ENCODE measurements around the gene UBR3.

UBR3 gene

DNA sequence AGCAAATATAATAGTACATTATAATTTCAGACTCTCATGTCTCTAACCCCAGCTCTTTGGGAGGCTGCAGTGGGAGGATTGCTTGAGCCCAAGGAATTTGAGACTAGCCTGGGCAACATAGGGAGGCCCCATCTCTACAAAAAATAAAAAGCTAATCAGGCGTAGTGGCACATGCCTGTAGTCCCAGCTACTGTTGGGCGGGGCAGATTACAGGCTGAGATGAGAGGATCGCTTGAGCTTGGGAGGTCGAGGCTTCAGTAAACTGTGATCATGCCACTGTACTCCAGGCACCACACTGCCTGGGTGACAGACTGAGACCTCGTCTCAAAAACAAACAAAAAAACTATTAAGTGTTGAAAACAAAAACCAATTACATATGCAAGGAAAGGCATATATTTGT is 227.7 kb downstream of the UBR3 start:
- no peak for DNase-seq

DNA sequence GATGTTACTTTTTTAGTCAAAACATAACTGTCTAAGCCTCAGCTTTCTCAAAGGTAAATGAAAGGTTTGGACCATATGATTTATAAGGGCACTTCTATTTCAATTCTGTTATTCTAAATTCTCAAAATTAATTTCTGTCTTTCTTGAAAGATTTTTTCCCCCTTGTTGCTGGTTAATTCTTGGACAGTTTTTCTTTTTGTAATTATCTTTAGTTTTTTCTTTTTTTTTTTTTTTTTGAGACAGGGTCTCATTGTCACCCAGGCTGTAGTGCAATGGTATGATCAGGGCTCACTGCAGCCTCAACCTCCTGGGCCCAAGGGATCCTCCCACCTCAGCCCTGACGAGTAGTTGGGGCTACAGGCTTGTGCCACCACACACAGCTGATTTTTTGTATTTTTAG is 229.6 kb downstream of the UBR3 start:
- no peak for DNase-seq

DNA sequence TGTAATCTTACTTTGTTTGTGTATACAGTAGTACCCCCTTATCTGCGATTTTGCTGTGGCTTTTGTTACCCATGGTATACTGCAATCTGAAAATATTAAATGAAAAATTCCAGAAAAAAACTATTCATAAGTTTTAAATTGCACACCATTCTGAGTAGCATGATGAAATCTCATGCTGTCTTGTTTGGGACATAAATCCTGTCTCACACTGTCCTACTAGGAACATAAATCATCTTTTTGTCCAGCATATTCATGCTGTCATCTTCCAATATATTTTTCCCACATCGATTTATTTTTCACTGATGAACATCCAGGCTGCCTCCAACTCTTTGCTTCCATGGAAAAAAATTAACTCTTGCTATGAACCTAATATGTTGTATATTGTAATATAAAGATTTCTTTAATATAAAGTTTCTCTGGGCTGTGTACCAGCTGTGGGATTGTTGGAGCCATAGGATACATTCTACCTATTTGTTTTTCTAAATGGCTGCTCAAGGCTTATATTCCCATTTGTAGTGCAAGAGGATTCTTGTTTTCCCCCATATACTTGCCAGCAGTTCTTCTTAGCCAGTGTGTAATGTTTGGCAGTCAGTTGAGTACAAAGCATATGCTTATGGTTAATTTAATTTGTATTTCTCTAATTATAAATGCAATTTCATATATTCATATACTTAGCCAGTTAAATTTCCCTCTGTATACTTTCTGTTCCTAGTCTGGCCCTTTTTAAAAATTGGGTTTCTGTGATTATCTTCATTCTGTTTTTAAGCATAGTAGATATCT is 236.4 kb downstream of the UBR3 start:
- no peak for DNase-seq

DNA sequence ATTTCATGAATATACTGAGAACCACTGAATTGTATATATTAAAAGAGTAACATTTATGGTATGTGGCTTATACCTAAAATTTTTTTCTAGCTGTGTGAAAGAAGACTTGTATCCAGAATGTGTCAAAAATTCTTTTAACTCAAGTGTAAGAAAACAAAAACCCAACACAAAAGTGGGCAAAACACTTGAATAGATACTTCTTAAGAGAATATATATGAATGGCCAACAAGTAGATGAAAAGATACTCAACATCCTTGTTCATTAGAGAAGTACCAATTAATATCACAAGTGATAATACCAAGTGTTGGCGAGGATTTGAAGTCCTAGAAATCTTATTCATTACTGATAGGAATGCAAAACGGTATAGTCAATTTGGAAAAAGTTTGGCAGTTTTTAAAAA is 243.5 kb downstream of the UBR3 start:
- DNase-seq = no peak

DNA sequence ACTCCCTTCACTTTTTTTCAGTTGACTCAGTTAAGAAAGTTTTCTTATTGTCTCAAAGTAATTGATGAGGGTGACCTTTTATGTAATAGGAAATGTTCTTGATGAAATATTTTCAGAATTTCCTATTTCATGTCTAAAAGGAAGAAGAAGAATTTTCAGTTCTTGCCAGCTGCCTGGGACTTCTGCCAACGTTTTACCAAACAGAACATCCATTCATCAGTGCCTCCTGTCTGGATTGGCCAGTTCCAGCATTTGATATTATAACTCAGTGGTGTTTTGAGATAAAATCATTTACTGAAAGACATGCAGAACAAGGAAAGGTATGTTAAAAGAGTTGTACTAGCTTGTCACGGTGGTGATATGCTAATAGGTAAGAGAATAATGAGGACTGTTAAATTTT is 246.0 kb downstream of the UBR3 start:
- DNase-seq = no peak

DNA sequence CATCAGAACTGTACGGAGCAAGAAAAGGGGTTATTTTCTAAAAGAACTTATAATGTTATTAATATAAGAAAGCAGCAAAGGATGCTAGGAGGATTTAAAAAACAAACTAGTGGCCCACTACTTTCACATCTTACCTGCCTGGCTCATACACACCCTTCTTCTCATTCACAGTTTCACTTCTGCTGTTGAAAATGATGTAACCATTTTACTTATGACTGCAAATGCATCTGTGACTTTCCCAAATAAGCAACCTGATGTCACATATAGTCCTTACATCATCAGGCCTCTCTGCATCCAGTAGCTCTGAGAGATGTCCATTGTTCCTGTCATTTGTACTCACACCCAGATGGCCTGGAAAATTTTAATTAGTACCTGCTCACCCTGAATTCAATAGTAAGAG is 248.9 kb downstream of the UBR3 start:
- no peak for DNase-seq

DNA sequence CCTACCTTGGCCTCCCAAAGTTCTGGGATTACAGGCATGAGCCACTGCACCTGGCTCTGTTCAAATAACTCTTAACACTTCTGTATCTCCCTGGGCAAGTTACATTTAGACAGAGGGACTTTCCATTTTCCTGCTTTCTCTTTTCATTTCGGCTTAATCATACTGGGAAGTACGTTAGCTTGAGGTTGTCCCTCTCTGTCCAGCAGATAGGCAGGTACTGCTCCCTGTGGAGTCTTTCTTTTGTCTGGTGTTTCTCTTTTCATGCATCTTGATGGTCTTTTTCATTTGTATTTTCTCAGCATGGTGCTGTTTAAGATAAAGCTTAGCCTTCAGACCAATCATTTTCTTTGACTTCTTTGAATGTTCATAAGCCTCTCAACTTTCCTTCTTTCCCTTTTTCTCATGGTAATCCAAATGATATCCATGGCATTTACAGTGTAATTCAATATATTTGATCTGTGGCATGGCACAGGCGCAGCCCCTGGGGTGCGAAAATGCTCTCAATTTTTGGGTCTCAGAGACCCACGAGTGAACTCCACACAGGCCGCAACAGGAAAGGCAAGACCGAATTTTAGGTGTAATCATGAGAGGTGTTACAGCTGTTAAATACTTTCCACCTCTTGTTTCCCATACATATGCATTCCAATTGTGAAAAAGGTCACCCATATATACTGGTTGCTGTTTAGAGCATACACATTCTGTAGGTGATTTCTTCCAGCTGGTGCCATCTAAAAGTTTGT is 250.7 kb downstream of the UBR3 start:
- DNase-seq = no peak

DNA sequence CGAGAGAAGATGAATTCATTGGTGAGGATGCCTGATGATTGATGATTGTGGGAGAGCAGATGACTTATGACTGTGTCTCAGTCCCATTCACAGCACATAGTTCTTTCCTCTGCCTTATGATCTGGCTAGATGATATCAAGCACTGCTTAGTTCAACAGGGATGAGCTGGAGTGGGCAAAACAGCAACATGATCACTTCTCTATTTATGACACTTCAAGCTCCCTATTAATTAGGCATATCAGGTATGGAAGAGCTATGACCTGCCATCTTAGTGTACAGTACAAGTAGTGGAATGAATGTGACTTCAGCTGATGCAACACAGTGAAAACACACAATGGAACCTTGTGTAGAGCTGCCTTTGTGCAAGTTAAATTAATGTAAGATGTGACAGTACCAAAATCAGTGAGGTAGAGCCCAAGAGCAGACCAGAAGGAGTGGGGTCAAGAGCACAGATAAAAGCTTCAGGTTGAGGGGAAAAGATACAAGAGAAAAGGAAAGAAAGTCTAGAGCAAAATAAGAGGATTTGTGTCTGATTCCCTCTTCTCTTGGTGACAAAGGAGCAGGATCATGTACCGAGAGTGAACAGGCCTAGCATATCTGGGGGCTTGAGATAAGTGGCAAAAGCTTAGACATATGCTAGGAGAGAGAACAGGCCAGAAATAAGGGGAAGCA is 257.7 kb downstream of the UBR3 start:
- no peak for DNase-seq

DNA sequence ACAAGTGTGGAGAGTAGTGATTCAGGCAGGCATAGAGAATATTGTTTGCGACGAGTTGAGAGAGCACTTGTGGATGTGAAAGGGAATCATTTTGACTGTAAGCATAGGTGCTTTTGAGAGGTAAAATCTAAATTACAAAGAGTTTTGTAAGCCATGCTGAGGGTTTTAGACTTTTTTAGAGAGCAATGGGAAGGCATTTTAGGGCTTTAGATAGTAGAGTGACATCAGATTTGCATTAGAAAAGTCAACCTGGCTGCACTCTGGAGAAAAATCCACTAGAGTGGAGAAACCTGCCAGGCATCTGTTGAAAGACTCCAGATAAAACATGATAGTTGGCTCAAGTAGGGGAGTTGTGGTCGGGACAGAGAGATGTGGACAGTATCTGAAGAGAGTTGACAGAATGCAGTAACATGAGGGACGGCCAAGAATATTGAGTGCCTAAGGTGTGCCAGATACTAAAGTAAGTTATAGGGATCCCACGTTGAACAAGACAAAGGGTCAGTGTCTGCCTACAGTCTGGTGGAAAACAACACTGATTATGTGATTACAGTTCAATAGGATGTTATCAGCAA is 258.9 kb downstream of the UBR3 start:
- DNase-seq = no peak

DNA sequence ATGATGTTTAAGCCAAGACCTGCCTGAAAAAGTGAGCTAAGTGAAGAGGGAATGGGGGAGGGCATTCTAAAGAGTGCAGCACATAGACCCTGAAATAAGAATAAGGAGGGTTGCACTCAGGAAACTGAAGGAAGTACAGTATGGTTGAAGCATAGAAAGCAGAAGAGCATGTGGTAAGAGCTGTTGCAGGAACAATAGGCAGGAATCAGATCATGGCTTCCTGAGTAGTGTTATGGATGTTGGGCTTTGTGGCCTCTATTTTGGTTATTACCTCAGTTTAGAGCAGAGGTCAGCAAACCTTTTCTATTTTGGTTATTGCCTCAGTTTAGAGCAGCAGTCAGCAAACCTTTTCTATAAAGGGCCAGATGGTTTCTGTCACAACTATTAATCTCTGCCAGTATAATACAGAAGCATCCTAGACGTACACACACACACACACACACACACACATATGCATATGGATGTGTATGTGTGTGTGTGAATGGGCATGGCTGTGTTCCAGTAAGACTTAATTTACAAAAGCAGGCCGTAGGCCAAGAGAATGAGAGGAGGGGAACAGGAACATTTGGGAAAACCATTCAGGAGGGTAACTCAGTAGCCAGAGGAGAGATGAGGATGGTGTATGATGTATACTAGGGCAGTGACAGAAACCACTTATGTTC is 259.6 kb downstream of the UBR3 start:
- DNase-seq = no peak

DNA sequence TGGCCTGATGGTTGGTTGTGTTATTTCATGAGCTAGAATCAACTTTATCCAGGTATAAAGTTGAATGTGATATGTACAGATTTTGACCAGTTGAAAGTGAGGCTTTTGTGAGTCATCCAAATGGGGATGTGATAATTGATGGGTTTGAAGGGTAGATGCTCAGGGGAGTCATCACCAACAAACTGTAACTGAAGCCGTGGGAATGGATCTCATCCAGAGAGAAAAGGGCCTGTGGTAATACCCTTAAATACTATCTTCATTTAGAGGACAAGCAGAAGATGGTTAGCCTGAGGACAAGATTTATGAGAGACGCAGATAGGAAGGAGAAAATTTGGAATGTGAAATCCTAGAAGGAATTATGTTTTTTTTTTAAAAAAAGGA is 260.1 kb downstream of the UBR3 start:
- no peak for DNase-seq

DNA sequence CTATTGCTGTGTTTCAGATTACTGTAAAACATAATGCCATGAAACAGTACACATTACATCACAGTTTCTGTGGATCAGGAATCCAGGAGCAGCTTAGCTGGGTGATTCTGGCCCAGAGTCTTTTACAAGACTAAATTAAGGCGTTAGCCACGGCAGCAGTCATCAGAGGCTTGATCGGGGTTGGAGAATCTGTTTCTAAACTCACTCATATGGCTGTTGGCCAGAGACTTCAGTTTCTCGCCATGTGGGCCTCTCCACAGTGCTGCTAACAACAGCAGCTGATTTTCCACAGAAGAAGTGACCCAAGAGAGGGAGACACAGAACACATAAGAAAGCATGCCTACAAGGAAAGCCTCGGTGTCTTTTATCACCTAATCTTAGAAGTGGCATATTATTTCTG is 261.5 kb downstream of the UBR3 start:
- DNase-seq = no peak

DNA sequence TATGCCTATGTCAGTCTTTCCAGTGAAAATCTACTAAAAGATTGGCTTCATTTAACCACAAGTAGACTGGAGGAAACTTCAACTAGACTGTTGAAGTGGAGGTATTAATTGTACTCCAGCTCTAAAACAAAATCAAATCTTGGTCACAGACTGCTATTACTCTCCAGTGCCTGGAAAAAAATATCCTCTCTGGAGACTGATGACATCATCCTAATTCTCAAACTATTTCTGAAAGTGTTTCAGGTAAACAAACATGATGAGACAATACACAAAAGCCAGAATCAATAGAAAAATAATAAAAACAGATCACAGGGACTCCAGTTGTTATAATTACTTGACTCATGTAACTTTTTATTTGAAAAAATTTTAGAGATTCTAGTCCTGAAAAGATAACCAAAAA is 263.0 kb downstream of the UBR3 start:
- DNase-seq = no peak

DNA sequence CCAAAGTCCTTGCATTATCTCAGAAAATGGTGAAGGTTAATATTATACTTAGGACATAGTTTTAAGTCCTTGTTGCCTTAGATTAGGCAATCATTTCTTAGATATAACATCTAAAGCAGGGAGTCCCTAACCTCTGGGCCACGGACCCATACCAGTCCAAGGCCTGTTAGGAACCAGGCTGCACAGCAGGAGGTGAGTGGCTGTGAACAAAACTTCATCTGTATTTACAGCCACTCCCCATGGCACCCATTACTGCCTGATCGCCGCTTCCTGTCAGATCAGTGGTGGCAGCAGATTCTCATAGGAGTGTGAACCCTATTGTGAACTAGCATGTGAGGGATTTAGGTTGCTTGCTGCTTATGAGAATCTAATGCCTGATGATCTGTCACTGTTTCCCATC is 264.2 kb downstream of the UBR3 start:
- no peak for DNase-seq

DNA sequence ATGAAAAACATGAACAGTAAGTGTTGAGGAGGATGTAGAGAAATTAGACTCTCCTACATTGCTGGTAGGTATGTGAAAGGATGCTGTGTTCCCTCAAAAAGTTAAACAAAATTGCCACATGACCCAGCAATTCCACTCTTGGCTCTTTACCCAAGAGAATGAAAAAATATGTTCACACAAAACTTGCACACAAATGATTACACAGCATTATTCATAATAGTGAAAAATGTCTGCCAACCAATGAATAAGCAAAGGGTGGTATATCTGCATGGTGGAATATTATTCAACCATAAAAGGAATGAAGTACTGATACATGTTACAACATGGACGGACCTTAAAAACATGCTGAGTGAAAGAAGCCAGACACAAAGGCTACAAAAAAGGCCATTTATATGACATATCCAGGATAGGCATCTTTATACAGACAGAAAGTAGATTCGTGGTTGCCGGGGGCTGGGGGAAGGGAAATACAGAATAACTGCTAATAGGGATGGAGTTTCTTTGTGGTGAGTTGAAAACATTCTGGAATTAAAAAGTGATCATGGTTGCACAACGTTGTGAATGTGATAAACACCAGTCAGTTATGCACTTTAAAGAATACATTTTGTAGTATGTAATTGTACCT is 265.3 kb downstream of the UBR3 start:
- DNase-seq = no peak

DNA sequence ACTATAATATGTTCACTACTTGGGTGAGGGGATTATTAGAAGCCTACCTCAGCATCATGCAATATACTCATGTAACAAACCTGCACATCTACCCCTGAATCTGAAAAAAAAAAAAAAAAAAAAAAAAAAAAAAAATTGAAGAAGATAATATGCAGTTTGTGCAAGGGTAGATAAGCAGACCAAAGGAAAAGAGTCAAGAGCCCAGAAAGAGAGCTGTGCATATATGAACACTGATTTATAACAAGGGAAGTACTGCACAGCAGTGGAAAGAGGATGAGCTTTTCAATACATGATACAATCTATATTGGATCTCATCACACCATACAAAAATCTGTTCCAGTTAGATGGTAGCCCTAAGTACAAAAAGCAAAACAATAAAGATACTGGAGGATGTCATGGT is 268.1 kb downstream of the UBR3 start:
- no peak for DNase-seq

DNA sequence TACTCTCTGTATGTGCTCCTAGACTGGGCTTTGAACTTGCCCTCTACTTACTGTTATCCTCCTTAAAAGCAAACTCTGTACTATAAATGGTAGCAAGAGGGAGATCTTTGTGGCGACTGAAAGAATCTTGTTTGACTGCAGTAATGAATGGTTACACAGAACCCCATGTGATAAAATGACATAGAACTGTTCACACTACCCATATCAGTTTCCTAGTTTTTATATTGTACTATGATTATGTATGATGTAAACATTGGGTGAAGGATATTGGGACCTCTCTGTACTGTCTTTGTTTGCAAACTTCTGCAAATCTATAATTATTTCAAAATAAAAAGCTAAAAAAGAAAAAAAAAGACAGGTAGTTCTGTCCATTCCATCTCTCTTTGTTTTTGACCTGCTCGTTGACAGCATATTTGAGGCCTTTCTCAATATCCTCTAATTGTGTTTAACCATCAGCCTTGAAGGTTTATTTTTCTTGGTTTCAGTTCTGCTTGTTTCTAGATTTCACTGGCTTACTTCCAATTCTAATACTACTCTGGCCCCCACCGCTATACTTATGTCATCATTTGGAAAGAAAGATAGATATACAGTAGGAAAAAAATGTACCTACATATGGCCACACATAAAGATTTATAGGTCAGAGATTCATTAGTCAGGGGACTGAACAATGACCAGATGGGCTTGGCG is 271.5 kb downstream of the UBR3 start:
- no peak for DNase-seq

DNA sequence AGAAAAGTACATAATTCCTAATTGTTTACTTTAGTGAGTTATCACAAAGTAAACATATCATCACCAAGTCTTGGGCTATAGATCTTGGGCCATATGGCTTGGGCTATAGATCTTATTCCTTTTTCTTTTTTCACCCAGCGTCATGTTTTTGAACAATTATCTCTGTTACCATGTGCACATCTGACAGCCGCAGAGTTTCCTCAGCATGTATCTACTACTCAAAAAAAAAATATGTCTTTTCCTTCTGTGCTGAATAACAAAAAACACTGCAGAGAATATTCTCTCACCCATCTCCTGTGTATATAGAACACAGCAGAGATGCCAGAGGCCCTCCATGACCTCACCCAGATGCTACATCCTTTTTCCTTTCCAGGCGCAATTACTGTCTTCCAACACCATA is 274.5 kb downstream of the UBR3 start:
- no peak for DNase-seq

DNA sequence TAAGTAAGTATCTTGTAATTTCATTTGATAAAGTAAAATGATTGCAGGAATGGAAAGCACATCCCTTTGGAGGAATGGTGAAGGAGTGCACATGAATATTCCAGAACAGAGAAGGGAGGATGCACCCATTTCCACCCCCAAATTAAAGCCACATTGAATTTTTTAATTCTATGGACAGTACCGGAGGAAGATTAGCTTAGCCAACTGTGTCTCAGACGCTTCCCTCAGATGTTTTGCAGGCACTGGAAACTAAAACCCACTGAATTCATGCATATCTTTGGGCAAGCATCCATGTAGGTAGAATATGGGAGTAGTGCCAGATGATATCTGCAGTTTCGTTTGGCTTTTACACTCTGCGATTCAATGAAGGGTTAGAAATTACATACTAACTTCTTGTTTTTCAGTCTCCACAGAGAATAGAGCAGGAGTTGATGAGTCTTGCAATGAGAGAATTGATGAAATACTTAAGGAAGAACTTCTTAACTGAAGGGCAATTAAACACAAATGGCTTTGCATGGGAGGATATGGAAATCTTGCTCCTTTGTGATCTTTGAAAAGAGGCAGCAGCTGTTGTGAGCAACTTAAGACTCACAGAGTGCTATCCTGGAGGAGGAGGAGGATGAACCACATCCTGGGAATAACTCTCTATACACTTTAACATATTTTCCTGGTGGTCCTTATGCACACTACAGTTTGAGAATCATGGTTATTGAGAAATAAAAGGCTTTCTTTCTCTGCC is 279.0 kb downstream of the UBR3 start:
- no peak for DNase-seq

DNA sequence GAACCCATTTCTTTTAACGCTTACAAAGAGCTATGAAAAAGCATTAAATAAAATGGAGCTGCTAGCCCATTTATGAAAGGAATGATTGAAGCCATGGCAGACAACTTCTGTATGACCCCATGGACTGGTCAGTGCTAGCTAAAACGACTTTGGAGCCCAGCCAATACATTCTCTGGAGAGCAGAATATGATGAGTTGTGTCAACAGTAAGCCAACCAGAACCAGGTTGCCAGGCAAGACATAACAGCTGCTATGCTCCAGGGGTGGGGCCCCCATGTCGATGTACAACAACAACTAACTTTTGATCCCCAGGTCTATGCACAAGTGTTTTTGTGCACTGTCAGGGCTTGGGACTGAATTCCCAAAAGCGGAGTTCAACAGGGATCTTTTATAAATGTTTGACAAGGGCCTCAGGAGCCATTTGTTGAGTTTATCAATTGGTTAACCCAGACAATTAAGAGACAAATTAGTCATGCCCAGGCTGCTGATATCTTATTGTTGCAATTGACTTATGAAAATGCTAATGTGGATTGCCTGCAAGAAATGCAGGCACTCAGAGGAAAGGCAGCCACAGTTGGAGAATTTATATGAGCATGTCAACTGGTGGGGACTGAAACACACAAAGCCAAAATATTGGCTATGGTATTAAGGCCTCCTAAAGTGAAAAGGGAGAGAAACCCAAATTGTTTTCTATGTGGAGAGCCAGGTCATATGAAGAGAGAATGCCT is 286.1 kb downstream of the UBR3 start:
- DNase-seq = no peak
